CMK (cell line): ENCODE data around the gene POLE4.

Experiments
- DNase-seq: peaks from one replicate; pipeline ENCODE4 v3.0.0-alpha.2; 2010; ENCODE audit warnings: low read depth

Gene POLE4

GRCh38 chr2:74939919-74940812 lies 18.3 kb upstream of the POLE4 start:
- no peak for DNase-seq

- no peak for DNase-seq
Observed at GRCh38 chr2:74941284-74941683, 17.2 kb upstream of the POLE4 start.

GRCh38 chr2:74942263-74942662 lies 16.2 kb upstream of the POLE4 start:
- no peak for DNase-seq

GRCh38 chr2:74944987-74945787 lies 13.3 kb upstream of the POLE4 start:
- no peak for DNase-seq

GRCh38 chr2:74945788-74946331 lies 12.6 kb upstream of the POLE4 start:
- DNase-seq, result no peak

- no peak for DNase-seq
Observed at GRCh38 chr2:74947703-74948102, 10.7 kb upstream of the POLE4 start.

GRCh38 chr2:74948779-74949178 lies 9.7 kb upstream of the POLE4 start:
- DNase-seq, result no peak

GRCh38 chr2:74951211-74951754 lies 7.2 kb upstream of the POLE4 start:
- no peak for DNase-seq

- DNase-seq, result no peak
Observed at GRCh38 chr2:74952575-74952974, 5.9 kb upstream of the POLE4 start.

GRCh38 chr2:74953796-74954499 lies 4.5 kb upstream of the POLE4 start:
- no peak for DNase-seq

- no peak for DNase-seq
Observed at GRCh38 chr2:74954500-74954874, 4.0 kb upstream of the POLE4 start.

GRCh38 chr2:74957886-74958273 lies 563 bp upstream of the POLE4 start:
- no peak for DNase-seq

- DNase-seq, result no peak
Observed at GRCh38 chr2:74959106-74959751, 786 bp downstream of the POLE4 start.

GRCh38 chr2:74966887-74967286 lies 8.4 kb downstream of the POLE4 start:
- DNase-seq, result no peak

GRCh38 chr2:74975016-74975415 lies 16.6 kb downstream of the POLE4 start:
- no peak for DNase-seq

GRCh38 chr2:74979844-74980243 lies 21.4 kb downstream of the POLE4 start:
- no peak for DNase-seq

GRCh38 chr2:74982577-74982976 lies 24.1 kb downstream of the POLE4 start:
- no peak for DNase-seq

- DNase-seq, result no peak
Observed at GRCh38 chr2:74983631-74984392, 25.4 kb downstream of the POLE4 start.

- no peak for DNase-seq
Observed at GRCh38 chr2:74984947-74985637, 26.6 kb downstream of the POLE4 start.

- no peak for DNase-seq
Observed at GRCh38 chr2:74985978-74986609, 27.7 kb downstream of the POLE4 start.
